ENCODE results near the gene BCORL1.

DNA sequence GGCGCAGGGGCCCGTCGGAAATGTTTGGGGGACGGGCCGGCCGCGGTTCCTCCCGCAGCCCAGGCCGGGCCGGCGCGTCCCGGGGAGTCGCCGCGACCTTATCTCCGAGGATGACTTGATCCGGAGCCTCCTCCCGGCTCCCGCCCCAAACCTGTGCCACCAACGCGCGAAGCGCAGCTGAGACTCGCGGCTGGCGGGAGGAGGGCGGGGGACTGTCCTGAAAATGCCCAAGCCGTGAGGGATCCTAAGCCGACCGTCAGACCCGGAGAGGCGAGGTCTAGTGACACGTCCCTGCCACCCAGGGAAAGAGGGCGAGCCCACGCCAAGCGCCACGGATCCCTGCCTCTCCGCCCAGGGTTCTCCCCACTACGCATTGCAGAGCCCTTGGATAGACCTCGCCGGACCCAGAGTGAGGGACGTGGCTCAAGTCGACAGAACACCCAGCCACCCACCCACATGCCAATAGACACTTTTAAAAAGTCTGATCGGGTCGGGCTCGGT, 49.6 kb upstream of the BCORL1 start:
- no peak for TF ChIP-seq CTCF (IDR thresholded peaks at IDR 0.05)
- TF ChIP-seq POLR2AphosphoS5 (IDR thresholded peaks at IDR 0.05): no peak
- no peak for TF ChIP-seq POLR2A (IDR thresholded peaks at IDR 0.05; ENCODE audit: low read depth)
- no peak for TF ChIP-seq EP300 (IDR thresholded peaks at IDR 0.05)
